Renal cortex interstitium (tissue), 11 donors: Measurements from ENCODE around the gene DNAJB2. TPM values are rescaled to one million over a fixed set of nuclear protein-coding genes. Genes with fewer than 3 reads are reported as not detected.
"Not testable (repeated sequence)": the region's sequence is repeated elsewhere in the genome, so short reads cannot be mapped to it uniquely, and the experiment has no call there.

Experiments used
- DNase-seq, 11 donors: peaks; one replicate each; pipeline ENCODE4 v3.0.0-alpha.2; 2013; ENCODE audit warnings: low read depth in 9 of 11, low spot score in 4 of 11; ENCODE audit errors: extremely low read depth in 1 of 11
- polyA plus RNA-seq, 3 donors: library from polyadenylated mRNA; unstranded; fragments of 120-200 nt; gene quantifications; one replicate each; pipeline ENCODE4 v1.2.1, GENCODE V29; 2013; ENCODE audit not compliant: insufficient read length in 3 of 3

DNAJB2 gene
- polyA plus RNA-seq, 3 donors, result 64.9 to 83.6 (median 72.3) TPM

DNA sequence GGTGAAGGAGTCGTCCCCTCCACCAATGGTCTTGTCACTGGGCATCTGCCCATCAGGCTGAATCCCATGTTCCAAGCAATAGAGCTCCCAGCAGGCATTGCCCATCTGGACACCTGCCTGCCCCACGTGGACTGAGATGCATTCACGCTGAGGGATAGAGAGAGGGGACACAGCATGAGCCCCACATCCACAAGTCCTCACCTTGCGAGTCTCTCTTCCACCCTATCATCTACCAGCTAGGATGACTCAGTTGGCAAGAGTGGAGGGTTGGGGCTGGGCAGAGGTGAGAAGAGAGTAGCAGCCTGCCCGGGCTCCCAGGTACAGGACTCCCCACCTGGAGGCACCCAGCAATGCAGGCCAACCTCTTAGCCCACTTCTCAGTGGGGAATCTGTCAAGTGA is 27.1 kb upstream of the DNAJB2 start:
- DNase-seq, result no peak

DNA sequence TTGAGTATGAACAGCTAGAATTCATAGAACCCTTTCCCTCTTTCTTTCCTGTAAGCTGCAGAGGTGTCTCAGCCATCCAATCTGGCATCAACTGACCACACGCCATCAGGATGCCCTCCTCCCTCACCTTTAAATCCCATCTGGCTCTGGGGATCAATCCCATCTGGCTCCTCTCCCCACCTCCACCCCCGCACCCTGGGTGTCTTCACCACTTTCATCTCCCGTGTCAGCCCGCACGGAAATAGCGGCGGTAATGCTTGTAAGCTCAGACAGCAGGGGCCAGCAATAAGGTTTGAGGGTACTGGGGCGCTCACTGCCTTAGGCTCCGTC is 26.6 kb upstream of the DNAJB2 start:
- DNase-seq, result no peak

DNA sequence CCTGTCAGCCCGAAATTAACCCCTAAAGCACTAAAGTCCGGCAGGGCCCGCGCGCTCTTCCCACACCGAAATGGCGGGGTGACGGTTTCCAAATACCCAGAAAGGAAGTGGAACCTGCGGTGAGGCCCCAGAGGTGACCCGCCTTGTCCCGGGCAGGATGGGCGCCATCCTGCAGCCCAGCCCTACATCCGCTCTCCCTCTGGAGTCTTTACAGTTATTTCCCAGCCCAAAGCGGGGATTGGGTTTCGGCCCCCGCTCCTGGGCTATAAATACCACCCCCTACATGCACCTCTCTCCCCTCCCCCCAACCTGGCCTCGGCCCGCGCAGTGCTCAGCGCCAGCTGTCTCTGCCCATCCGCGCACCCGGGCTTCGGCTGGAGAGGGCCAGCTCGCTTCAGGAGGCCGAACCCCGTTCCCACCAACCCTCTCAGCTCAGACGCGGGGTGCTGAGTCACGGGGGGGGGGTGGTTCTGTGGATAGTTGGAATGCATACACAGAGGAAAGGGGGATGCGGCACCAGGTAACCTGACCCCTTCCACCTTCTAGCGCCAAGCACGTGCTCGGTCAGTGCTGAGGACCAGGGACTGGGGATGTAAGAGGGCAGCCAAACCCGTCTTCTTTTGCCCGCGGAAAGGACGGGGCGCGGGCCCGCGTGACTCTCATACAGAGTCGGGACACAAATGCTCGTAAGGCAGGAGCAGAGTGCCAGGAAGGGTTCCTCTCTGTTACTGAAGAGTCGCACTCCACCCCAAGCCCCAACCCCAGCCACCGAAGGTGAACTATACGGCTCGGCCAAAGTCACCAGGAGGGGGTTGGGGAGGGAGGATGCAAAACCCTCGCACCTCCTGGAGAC is 26.0 kb upstream of the DNAJB2 start, which contains the start of gene TUBA4B:
TUBA4B (plus strand) TSS at position 344 of the 853 bp plus-strand sequence; CDS start at position 509, 165 bp downstream.
- no peak for DNase-seq

DNA sequence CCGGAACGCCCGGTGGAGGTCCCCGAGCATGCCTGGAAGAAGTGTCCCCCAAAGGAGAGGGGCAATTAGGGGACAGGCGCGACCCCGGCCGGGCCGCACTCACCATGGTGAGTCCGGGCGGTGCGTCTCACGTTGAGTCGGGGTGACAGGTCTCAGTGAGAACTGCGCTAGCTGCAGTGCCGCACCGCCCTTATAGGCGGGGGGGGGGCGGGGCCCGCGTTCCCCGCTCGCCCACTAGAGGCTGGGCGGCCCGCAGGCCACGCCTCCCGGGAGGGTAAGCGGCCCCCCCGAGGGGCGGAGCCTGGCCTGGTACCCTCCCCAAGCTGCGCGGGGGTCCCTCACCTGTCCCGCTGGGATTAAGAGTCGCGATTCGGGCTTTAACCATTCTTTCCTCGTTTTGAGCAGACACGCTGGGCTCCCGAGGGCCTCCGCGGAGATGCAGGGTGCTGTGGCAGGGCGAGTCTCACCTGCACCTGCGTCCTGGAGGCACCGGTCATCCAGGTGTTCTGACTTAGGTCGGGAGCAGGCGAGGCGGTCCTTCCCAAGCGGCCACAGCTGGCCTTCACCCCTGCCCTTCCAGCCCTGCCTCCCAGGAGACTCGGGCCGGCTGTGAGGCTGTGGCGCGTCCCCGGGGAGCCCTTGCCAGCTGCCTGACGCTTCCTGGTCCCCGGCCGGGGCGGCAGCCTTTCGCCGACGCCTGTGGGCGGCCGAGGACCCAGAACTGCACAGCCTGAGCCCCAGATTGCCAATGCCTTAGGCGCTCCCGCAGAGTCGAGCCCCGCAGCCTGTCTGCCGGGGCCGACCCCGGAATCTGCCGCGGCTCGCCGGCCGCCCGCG is 25.2 kb upstream of the DNAJB2 start, which contains the start of gene TUBA4A:
TUBA4A (minus strand) TSS at position 166 of the 837 bp plus-strand sequence; CDS start at position 106, 60 bp downstream.
- no peak for DNase-seq

DNA sequence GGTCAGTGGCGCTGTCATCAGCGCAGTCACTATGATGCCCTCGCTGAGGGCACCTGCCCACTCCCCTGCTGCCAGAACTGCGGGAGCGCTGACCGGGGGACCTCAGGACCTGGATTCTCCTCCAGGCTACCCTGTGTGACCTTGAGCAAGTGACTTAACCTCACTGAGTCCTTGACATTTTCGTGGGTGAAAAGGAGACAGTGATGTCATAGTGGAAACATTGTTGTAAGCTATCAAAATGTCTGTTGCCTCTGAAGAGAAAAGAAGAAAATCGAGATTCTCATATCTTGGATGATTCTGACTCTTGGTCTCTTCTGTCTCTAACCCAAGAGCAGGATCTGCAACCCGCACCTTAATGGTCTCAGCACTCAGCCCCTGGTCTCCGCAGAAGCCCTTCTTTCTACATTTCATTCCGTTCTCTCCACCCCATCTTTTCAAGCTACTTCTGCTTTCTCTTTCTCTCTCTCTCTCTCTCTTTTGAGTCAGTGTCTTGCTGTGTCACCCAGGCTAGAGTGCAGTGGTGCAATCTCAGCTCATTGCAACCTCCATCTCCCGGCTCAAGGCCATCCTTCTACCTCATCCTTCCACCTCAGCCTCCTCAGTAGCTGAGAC is 24.5 kb upstream of the DNAJB2 start:
- DNase-seq, result no peak

DNA sequence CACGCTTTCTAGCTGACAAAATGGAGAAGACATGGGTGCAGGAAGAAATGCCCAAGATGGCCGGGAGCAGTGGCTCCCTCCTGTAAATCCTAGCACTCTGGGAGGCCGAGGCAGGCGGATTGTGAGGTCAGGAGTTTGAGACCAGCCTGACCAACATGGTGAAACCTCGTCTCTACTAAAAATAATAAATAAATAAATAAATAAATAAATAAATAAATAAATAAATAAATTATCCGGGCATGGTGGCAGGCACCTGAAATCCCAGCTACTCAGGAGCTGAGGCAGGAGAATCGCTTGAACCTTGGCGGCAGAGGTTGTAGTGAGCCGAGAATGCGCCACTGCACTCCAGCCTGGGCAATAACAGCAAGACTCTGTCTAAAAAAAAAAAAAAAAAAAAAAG is 20.2 kb upstream of the DNAJB2 start:
- not testable (repeated sequence) for DNase-seq

DNA sequence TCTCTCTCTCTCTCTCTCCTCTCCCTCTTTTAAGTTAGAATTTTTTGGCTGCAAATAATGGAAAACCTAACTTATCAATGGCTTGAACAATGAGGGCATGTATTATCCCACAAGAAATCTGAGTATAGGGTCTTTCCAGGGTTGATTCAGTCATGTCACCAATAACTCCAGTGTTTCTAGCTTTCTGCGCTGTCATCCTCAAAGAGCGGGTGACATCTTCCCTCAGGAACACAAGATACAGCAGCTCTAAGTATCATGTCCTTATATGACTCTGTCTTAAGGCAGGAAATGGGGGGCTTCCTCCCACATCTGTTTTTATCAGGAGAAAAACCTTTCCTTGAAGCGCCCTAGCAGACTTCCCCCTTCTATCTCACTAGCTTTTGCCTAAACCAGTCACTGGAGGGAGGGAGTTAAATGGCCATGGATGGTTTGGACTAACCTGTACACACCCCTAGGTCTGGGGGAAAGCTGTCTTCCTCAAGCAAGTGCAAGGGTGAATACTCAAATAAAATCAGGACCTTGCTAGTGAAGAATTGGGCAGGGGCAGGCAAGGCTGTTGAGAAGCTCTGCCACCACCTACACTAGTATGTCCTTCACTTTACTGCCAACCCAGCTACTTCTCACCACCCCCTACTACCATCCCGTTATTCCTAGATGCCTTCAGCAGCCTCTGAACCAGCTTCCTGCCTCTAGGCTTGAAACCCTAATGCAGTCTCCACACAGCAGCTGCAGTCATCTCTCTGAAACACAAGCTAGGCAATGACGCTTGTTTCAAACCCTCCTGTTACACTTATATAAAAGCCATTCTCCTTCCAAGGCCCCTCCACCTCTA is 17.9 kb upstream of the DNAJB2 start:
- DNase-seq, result no peak

DNA sequence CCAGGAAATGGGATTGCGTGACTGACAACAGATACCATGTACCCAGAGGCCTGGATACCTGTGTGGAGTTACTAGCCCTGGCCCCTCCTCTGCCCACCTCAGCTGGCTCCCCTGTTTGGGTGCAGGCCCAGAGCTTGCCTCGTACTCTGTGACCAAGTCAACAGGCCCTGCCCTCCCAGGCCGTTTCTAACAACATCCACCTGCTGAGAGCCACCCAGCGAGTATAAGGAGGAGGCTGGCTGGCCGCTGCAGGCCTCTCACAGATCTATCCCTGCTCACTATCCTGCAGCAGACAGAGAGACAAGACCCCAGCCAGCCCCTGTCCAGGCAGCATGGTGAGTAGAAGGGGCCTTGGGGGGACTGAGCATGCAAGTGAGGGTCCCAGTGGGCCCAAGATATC is 12.9 kb upstream of the DNAJB2 start:
- no peak for DNase-seq

DNA sequence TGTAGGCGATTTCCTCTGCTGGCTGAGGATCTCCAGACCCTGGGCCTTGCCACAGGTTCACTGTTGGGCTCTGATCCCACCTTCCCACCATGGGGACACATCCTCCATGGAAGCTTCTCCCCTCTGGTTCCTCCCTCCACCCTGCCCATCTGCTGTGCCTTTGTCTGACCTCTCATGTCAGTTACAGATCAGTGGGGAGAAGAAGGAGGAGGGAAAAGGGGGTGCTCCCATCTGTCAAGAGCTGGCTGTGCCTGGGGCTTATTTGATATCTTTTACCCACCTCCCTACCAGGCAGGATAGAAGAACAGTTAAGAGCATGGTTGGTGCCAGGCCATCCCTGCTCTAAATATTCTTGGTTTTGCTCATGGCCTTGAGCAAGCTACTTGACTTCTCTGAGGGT is 12.3 kb upstream of the DNAJB2 start:
- DNase-seq, result no peak

DNA sequence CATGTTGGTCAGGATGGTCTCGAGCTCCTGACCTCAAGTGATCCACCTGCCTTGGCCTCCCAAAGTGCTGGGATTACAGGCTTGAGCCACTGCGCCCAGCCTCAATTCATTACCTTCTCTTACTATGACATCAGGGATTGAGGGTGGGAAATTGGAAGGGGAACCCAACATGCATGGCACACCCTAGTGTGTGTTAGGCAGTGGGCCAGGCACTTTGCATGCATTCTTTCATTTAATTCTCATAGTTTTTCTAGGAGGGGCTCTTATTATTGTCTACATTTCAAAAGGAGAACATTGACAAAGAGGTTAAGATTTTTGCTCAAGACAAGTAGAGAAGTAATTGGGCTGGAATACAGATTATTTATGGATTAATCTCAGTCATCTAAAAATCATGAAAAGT is 10.9 kb upstream of the DNAJB2 start:
- DNase-seq, result no peak

DNA sequence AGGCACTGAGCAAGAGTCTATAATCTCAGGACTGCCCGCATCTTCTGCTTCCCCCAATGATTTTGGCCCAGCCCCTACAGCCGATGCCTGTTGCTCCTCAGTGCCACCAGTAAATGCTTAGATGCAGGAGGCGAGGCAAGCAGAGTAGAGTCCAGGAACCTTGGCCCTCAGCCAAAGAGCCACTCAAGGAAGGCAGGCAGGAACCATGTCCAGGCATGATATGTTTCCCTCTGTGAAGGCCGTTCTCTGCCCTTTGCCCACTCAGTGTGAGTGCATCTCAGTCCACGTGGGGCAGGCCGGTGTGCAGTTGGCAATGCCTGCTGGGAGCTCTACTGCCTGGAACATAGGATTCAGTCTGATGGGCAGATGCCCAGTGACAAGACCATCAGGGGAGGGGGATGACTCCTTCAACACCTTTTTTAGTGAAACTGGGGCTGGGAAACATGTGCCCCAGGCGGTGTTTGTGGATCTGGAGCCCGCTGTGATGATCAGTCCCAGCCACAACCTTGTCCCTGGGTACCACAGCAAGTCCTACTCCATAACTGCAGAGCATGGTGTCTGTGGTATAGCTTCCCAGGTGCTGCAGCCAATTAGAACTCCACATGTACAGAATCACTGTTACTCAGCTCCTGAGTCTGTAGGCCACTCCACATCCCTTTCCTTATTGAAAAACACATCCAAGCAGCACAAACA is 9.7 kb upstream of the DNAJB2 start:
- peak in 1 of 11 donors; percentile 72 for DNase-seq

DNA sequence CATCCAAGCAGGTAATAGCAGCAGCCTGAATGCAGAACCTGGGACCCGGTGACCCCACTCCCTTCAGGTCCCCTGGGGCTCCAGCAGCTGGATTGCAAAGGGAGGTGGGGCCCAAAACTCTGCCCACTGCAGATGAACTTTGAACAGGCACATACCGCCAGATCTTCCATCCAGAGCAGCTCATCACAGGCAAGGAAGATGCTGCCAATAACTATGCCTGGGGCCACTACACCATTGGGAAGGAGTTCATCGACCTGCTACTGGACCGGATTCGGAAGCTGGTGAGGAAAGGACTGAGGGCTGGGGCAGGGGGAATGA is 9.2 kb upstream of the DNAJB2 start:
- DNase-seq, result no peak

DNA sequence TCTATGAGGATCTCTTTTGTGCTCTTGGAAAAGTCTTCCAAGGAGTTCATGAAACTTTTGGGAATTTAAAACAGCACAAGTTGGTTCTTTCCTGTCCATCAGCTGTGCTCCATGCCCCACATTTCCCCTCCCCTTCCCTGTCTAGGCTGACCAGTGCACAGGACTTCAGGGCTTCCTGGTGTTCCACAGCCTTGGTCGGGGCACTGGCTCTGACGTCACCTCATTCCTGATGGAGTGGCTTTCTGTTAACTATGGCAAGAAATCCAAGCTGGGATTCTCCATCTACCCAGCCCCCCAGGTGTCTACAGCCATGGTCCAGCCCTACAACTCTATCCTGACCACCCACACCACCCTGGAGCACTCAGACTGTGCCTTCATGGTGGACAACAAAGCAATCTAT is 8.1 kb upstream of the DNAJB2 start:
- no peak for DNase-seq

DNA sequence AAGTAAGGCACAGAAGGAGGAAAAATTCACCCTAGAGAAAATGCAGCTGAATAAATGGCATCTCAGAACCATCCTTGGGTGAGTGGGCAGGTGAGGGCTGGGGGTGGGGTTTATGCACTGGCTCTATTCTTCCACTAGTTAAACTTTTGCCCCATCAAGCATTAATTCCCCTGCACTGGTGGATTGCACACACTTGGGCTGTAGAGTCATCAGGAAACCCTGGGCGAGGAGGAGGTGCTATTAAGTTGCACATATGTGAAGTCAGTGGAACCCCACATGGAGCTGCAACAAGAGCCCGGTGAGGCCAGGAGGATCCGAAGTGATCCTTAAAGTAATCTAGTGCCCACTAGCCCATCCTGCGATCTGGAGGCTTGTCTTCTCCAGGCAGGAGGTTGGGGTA is 6.8 kb upstream of the DNAJB2 start:
- no peak for DNase-seq

DNA sequence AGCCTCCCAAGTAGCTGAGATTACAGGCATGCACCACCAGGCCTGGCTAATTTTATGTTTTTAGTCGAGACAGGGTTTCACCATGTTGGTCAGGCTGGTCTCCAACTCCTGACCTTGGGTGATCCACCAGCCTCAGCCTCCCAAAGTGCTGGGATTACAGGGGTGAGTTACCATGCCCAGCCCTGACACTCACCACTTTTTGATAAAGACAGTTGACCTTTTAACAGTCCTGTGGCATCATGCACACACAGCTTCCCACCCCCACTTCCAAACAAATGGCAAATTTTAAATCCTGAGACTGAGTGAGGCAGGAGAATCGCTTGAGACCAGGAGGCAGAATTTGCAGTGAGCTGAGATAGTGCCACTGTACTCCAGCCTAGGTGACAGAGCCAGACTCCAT is 6.2 kb upstream of the DNAJB2 start:
- no peak for DNase-seq

DNA sequence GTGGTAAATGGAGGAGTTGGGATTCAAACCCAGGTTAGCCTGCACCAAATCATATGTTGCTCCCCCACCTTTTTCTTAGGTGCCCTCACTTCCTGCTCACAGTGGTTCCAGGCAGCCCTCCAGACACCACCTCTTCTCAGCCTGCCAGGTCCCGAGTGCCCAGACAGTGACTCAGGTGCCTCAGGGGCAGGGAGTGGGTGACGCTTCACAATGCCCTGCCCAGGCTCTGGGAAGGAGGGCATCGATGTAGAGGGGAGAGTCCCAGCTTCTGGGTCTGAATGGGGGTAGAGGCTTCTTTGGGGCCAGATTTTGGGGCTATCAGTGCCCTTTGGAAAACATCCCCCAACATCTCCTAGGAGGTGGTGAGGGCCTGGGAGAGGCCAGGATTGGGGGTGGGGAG is 5.2 kb upstream of the DNAJB2 start:
- no peak for DNase-seq

DNA sequence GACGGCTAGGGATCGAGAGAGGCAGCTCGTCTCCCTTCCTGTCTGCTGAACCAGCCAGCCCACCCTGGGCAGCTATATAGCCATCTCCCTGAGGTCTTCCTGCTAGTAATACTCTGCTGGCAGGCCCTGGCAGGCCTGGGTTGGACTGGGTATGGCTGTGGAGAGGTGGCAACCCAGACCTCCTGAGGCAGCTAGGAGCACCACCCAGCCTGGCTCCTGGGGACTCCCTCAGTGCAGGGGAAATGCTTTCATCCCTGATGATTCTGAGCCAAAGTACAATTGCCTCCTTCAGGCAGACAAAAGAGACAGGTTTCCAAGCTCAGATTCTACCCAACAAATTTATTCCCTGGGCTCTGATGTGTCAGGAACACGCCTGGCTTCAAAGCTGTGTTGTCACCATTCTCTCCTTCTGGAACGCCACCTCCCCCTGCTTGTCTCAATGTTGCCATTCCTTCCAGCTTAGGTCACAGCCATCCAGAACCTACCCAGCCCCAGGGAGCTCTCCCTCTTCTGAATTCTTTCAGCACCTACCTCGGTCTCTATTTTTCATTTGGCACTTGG is 4.7 kb upstream of the DNAJB2 start:
- DNase-seq, result peak in 1 of 11 donors; percentile 32
